ENCODE measurements around the gene PSMG4.

GRCh38 chr6:3212261-3212660, 46.5 kb upstream of the PSMG4 start:
- TF ChIP-seq EZH2 (IDR thresholded peaks at IDR 0.05; ENCODE audit: borderline replicate concordance, low read length): no peak
- no peak for TF ChIP-seq CTCF (conservative IDR thresholded peaks at IDR 0.05 in 1 of 2, IDR thresholded peaks at IDR 0.05 in 1 of 2; ENCODE audit: extremely low read depth in 1 of 2, insufficient read depth in 1 of 2, low read depth in 1 of 2, low read length in 2 of 2)
